Measurements from ENCODE around the gene PDE4DIP.
"Not testable (repeated sequence)": the region's sequence is repeated elsewhere in the genome, so short reads cannot be mapped to it uniquely, and the experiment has no call there.

PDE4DIP gene

GRCh38 chr1:148966084-148966483 lies 121.9 kb downstream of the PDE4DIP start:
- not testable (repeated sequence) for H3K4ac ChIP-seq (ENCODE audit: low read depth in 1 of 2, low read length in 2 of 2); DNase-seq; H3K4me2 ChIP-seq (ENCODE audit: low read length, poor library complexity, severe bottlenecking); H4K91ac ChIP-seq (ENCODE audit: low read length); H3K4me1 ChIP-seq (ENCODE audit: control insufficient read depth, insufficient read depth, low read depth, low read length); H3K79me1 ChIP-seq (replicated peaks; ENCODE audit: low read length, poor library complexity, severe bottlenecking); H3K36me3 ChIP-seq (ENCODE audit: control insufficient read depth in 1 of 2, insufficient read depth in 2 of 2, low read depth in 1 of 2, low read length in 2 of 2); H3K18ac ChIP-seq (ENCODE audit: low read depth in 1 of 2, low read length in 2 of 2); H3K4me3 ChIP-seq (ENCODE audit: insufficient read depth in 1 of 2, low read depth in 1 of 2, low read length in 2 of 2); H3K23ac ChIP-seq (ENCODE audit: low read length in 2 of 2); H2BK15ac ChIP-seq (ENCODE audit: low read depth, poor library complexity, severe bottlenecking); H2BK12ac ChIP-seq (ENCODE audit: low read length in 2 of 2); H3K14ac ChIP-seq (ENCODE audit: low read length in 2 of 2); H3K27ac ChIP-seq (ENCODE audit: low read length, poor library complexity, severe bottlenecking); H3K27me3 ChIP-seq (ENCODE audit: control insufficient read depth in 1 of 2, insufficient read depth in 1 of 2, low read length in 2 of 2); H3K9ac ChIP-seq (ENCODE audit: low read length); H2BK120ac ChIP-seq (ENCODE audit: low read depth, low read length); H2BK5ac ChIP-seq (ENCODE audit: low read depth, low read length, poor library complexity, severe bottlenecking); H3K9me3 ChIP-seq (ENCODE audit: control insufficient read depth, low read length); H4K8ac ChIP-seq (ENCODE audit: low read length); H2AK5ac ChIP-seq (ENCODE audit: low read length, severe bottlenecking); H2AFZ ChIP-seq (ENCODE audit: low read depth, low read length)
- WGBS = no CpG with 5 or more reads among the region's 2 CpGs

GRCh38 chr1:148967580-148967979 lies 123.4 kb downstream of the PDE4DIP start:
- not testable (repeated sequence) for H2BK5ac ChIP-seq (ENCODE audit: low read depth, low read length, poor library complexity, severe bottlenecking); H3K14ac ChIP-seq (ENCODE audit: low read length in 2 of 2); H2BK15ac ChIP-seq (ENCODE audit: low read depth, poor library complexity, severe bottlenecking); H3K36me3 ChIP-seq (ENCODE audit: control insufficient read depth in 1 of 2, insufficient read depth in 2 of 2, low read depth in 1 of 2, low read length in 2 of 2); H3K4me2 ChIP-seq (ENCODE audit: low read length, poor library complexity, severe bottlenecking); H3K79me1 ChIP-seq (replicated peaks; ENCODE audit: low read length, poor library complexity, severe bottlenecking); H2AK5ac ChIP-seq (ENCODE audit: low read length, severe bottlenecking); H3K9ac ChIP-seq (ENCODE audit: low read length); H3K18ac ChIP-seq (ENCODE audit: low read depth in 1 of 2, low read length in 2 of 2); H3K4me1 ChIP-seq (ENCODE audit: control insufficient read depth, insufficient read depth, low read depth, low read length); H3K23ac ChIP-seq (ENCODE audit: low read length in 2 of 2); H3K4ac ChIP-seq (ENCODE audit: low read depth in 1 of 2, low read length in 2 of 2); H4K8ac ChIP-seq (ENCODE audit: low read length); H2BK120ac ChIP-seq (ENCODE audit: low read depth, low read length); H2AFZ ChIP-seq (ENCODE audit: low read depth, low read length); H3K27me3 ChIP-seq (ENCODE audit: control insufficient read depth in 1 of 2, insufficient read depth in 1 of 2, low read length in 2 of 2); H3K4me3 ChIP-seq (ENCODE audit: insufficient read depth in 1 of 2, low read depth in 1 of 2, low read length in 2 of 2); H3K9me3 ChIP-seq (ENCODE audit: control insufficient read depth, low read length); H4K91ac ChIP-seq (ENCODE audit: low read length); H3K27ac ChIP-seq (ENCODE audit: low read length, poor library complexity, severe bottlenecking); DNase-seq; H2BK12ac ChIP-seq (ENCODE audit: low read length in 2 of 2)
- WGBS = no CpG with 5 or more reads among the region's 2 CpGs

GRCh38 chr1:148968682-148969081 lies 124.5 kb downstream of the PDE4DIP start:
- not testable (repeated sequence) for H2BK120ac ChIP-seq (ENCODE audit: low read depth, low read length); H3K4me1 ChIP-seq (ENCODE audit: control insufficient read depth, insufficient read depth, low read depth, low read length); H2AFZ ChIP-seq (ENCODE audit: low read depth, low read length); H2BK12ac ChIP-seq (ENCODE audit: low read length in 2 of 2); H3K4me3 ChIP-seq (ENCODE audit: insufficient read depth in 1 of 2, low read depth in 1 of 2, low read length in 2 of 2); H4K91ac ChIP-seq (ENCODE audit: low read length); H3K18ac ChIP-seq (ENCODE audit: low read depth in 1 of 2, low read length in 2 of 2); H3K14ac ChIP-seq (ENCODE audit: low read length in 2 of 2); H2BK5ac ChIP-seq (ENCODE audit: low read depth, low read length, poor library complexity, severe bottlenecking); H3K27me3 ChIP-seq (ENCODE audit: control insufficient read depth in 1 of 2, insufficient read depth in 1 of 2, low read length in 2 of 2); H3K4me2 ChIP-seq (ENCODE audit: low read length, poor library complexity, severe bottlenecking); H3K9me3 ChIP-seq (ENCODE audit: control insufficient read depth, low read length); H2BK15ac ChIP-seq (ENCODE audit: low read depth, poor library complexity, severe bottlenecking); H3K9ac ChIP-seq (ENCODE audit: low read length); H3K23ac ChIP-seq (ENCODE audit: low read length in 2 of 2); H3K79me1 ChIP-seq (replicated peaks; ENCODE audit: low read length, poor library complexity, severe bottlenecking); DNase-seq; H4K8ac ChIP-seq (ENCODE audit: low read length); H3K36me3 ChIP-seq (ENCODE audit: control insufficient read depth in 1 of 2, insufficient read depth in 2 of 2, low read depth in 1 of 2, low read length in 2 of 2); H2AK5ac ChIP-seq (ENCODE audit: low read length, severe bottlenecking); H3K4ac ChIP-seq (ENCODE audit: low read depth in 1 of 2, low read length in 2 of 2); H3K27ac ChIP-seq (ENCODE audit: low read length, poor library complexity, severe bottlenecking)
- WGBS = no CpG with 5 or more reads among the region's 3 CpGs

GRCh38 chr1:148969126-148969525 lies 124.9 kb downstream of the PDE4DIP start:
- not testable (repeated sequence) for H2BK12ac ChIP-seq (ENCODE audit: low read length in 2 of 2); DNase-seq; H3K14ac ChIP-seq (ENCODE audit: low read length in 2 of 2); H2AK5ac ChIP-seq (ENCODE audit: low read length, severe bottlenecking); H4K8ac ChIP-seq (ENCODE audit: low read length); H3K27ac ChIP-seq (ENCODE audit: low read length, poor library complexity, severe bottlenecking); H3K79me1 ChIP-seq (replicated peaks; ENCODE audit: low read length, poor library complexity, severe bottlenecking); H3K4me3 ChIP-seq (ENCODE audit: insufficient read depth in 1 of 2, low read depth in 1 of 2, low read length in 2 of 2); H3K18ac ChIP-seq (ENCODE audit: low read depth in 1 of 2, low read length in 2 of 2); H3K4me1 ChIP-seq (ENCODE audit: control insufficient read depth, insufficient read depth, low read depth, low read length); H3K4ac ChIP-seq (ENCODE audit: low read depth in 1 of 2, low read length in 2 of 2); H3K27me3 ChIP-seq (ENCODE audit: control insufficient read depth in 1 of 2, insufficient read depth in 1 of 2, low read length in 2 of 2); H3K9ac ChIP-seq (ENCODE audit: low read length); H3K9me3 ChIP-seq (ENCODE audit: control insufficient read depth, low read length); H3K4me2 ChIP-seq (ENCODE audit: low read length, poor library complexity, severe bottlenecking); H2AFZ ChIP-seq (ENCODE audit: low read depth, low read length); H2BK120ac ChIP-seq (ENCODE audit: low read depth, low read length); H2BK15ac ChIP-seq (ENCODE audit: low read depth, poor library complexity, severe bottlenecking); H2BK5ac ChIP-seq (ENCODE audit: low read depth, low read length, poor library complexity, severe bottlenecking); H4K91ac ChIP-seq (ENCODE audit: low read length); H3K36me3 ChIP-seq (ENCODE audit: control insufficient read depth in 1 of 2, insufficient read depth in 2 of 2, low read depth in 1 of 2, low read length in 2 of 2); H3K23ac ChIP-seq (ENCODE audit: low read length in 2 of 2)
- WGBS = no CpG with 5 or more reads among the region's 5 CpGs

Measured in mesenchymal stem cell (in vitro differentiated cells and primary cell).